ENCODE measurements around the gene MAD1L1.
"Not testable (repeated sequence)": the region's sequence is repeated elsewhere in the genome, so short reads cannot be mapped to it uniquely, and the experiment has no call there.

The MAD1L1 gene

DNA sequence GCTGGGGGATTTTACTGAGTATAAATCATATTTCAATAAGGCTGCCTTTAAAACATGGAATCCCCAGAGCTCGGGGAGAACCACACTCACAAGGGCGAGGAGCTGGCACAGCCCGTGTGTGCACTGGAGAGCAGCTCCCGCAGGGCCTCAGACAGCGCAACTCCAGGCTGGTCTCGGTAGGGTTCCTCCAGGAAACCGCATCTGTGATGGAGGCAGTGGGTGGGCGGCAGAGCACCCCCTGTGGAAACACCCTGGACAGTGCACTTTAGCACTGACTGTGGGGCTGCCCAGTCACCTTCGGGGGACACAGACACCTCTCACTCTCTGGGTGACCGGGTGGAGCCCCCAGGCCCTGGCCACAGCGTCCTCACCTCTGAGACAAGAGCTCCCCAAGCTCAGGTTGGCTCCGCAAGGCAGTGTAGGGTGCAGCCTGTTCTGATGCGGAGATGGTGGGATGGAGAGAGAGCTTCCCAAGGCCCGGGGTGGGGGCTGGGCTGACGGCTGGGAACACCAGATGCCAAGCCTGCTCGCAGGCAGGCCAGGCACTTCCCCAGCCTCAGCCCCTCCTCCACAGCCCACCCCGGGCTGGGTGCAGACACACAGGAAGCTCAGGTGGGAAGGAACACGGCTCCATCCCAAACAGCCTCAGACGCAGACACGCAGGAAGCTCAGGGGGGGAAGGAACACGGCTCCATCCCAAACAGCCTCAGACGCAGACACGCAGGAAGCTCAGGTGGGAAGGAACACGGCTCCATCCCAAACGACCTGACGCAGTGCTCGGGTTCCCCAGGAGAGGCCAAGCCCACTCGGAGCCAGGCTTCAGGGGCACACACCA, 224.4 kb downstream of the MAD1L1 start:
- DNase-seq, result no peak

GRCh38 chr7:2007551-2007950, 225.2 kb downstream of the MAD1L1 start:
- no peak for DNase-seq

DNA sequence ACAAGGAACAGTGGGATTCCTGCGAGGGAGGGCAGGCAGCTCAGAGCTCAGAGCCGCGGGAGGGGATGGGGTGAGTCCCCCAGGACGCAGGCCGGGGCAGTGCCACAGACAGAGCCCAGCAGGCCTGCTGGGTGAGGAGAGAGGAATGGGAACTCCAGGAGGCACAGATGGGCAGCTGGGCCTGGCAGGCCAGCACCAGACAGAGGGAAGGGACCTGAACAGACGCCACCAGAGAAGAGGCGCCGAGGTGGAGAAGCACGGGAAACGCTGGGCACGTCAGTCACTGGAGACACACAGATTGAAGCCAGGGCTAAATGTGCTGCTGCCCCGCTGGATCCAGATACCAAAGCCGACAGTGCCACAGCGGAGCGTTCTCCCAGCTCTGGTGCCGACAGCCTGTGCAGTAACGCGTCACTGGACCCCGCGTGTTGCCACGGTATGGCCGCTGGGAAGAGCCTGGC, 225.8 kb downstream of the MAD1L1 start:
- DNase-seq, result no peak

- DNase-seq, result no peak
These were observed 226.4 kb downstream of the MAD1L1 start for GRCh38 chr7:2006231-2006771.

- DNase-seq, result peak; percentile 2
These were observed 227.0 kb downstream of the MAD1L1 start for GRCh38 chr7:2005786-2006185.

- no peak for DNase-seq
These were observed 227.7 kb downstream of the MAD1L1 start for GRCh38 chr7:2004841-2005725.

DNA sequence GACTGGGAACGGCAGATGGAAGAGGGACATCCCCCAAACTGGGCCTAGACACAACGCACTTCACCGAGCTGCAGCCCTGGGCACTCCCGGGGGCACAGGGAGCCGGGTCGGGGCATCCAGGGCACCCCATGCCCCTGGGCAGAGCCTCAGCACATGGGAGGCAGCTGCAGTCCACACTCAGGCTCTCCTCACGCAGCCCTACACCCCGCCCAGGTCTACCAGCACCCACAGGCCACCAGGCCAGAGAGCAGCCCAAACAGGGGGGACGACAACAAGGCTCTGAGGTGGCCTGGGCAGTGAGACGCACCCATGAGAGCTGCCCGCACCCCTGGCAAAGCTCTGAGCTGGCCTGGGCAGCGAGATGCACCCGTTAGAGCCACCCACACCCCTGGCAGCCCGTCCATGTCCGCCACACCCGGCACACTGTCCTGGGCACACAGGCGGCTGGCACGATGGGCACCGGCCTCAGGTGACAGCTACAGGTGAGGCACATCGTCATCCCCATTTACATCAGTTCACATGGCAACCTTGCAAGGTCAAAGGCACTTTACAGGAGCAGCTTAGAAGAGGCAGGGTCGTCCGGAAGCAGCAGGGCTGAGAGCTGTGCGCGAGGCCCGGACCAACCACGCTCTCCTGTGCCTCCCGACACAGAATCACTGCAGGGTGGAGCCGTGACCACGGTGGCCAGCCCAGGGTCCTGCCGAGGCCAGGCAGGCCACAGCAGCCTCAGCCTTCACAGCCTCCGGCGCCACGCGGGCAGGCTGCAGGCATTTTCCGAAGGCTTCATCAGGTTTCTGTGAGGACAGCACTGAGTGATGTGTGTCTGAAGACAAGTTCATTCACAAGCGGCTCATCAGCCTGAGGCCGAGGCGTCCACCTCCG, 228.6 kb downstream of the MAD1L1 start:
- peak; percentile 1 for DNase-seq

- no peak for DNase-seq
These were observed 229.3 kb downstream of the MAD1L1 start for GRCh38 chr7:2003451-2003930.

GRCh38 chr7:2002561-2003450, 229.9 kb downstream of the MAD1L1 start:
- no peak for DNase-seq

DNA sequence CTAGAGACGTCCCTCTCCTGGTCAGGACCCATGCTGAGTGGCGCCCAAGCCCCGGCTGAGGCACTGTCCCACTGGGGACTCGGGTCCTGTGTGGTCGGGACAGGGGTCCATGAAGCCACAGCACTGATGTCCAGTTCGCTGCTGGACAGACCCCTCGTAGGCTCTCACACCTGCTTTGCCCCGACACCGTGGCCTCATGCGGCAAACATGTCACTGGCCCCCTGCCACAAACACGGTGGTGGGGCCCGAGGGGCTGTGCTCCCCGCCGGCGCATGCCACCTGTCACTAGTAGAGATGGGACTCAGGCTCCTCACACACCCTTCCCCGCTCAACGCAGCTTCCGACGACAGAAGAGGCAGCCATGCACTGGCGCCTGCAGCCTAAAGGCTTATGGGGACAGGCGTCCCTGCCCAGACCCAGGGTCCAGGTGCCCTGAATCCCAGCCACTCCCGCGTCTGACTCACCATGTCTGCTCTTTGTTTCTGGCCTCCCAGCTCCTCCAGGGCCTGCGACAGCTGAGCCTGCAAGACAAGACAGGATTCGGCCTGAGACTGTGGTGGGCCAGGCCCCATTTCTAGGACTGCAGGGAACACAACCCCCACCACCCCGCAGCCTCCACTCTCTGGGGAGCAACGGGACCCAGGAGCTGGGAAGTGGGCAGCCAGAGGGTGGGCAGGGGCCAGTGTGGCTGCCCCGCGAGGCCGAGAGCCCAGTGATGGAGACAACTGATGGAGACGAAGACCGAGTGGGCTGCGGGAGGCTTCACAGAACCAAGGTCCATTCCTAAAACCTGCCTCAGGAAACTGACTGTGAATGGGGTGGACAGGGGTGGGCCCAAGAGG, 230.9 kb downstream of the MAD1L1 start:
- DNase-seq, result no peak

DNA sequence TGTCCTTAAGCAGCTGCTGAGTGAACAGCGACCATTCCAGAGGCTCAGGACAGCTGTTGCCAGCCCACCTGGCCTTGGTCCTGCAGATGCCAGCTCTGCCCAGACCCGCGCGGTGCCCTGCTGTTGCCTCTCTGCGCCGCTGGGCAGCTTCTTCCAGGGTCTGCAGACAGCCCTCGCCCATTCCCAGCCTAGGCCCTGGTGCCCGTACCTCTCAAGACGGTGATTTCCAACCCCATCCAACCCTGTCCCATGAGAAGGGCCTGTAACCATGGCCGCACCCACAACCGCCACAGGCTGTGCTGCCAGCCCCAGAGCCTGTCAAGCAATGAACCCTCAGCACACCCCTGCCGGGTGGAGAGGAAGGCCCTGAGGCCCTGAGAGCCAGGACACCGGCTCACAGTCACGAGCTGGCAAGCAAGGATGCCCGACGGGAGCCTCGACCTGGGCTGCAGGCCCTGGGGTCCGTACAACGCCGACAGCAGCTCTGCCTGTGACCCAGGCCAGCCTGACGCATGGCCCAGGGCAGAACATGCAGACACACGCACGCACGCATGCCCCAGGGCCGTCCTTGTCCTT, 231.9 kb downstream of the MAD1L1 start:
- no peak for DNase-seq

GRCh38 chr7:2000153-2000687, 232.5 kb downstream of the MAD1L1 start:
- no peak for DNase-seq

DNA sequence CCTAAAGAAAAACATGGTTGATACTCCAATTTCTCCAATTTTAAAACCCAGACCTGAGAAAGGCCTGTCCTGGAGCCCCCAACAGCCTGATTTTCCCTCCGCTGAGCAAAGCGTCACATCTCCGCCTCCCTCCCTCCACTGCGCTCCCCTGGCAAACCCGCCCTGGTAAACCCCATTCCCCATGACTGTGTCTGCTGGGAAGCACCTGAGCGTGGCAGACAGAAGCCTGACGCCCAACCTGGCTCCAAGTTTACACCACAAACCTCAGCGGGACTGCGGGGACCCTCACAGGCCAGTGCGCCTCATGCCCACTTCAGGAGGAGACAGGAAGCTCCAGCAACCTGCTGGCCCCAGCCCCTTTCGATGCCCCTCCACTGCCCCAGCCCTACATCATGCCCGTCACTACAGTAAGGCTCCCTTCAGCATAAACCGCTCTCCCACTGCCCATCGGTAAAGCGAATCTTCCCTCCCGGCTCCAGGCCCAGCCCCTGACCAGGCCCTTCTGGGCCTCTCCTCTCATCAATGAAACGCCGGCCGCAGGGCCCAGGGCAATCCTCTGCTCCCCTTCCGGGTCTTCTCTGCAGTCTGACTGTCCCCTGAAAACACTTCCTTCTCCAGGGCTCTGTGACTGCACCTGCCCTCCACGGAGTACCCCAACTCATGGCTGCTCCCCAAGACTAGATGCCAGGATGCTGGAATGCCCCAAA, 233.3 kb downstream of the MAD1L1 start:
- no peak for DNase-seq

DNA sequence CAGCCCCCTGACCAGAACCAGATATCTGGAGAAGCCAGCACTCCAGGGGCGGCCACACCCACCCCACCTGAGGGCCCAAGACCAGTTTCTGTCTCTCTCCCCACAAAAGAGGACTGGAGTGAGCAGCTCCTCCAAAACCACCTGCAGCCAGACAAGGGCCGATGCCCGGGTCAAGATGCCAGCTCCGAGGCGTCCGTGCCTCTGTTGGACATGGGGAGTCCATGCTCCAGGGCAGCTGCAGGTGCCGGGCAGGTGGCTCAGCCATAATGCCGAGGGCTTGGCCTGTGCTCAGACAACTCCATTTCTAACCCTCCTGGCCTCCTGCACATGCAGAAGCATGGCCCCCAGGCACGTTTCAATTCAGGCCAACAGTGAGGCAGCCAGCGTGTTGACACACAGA, 234.6 kb downstream of the MAD1L1 start:
- DNase-seq, result no peak

DNA sequence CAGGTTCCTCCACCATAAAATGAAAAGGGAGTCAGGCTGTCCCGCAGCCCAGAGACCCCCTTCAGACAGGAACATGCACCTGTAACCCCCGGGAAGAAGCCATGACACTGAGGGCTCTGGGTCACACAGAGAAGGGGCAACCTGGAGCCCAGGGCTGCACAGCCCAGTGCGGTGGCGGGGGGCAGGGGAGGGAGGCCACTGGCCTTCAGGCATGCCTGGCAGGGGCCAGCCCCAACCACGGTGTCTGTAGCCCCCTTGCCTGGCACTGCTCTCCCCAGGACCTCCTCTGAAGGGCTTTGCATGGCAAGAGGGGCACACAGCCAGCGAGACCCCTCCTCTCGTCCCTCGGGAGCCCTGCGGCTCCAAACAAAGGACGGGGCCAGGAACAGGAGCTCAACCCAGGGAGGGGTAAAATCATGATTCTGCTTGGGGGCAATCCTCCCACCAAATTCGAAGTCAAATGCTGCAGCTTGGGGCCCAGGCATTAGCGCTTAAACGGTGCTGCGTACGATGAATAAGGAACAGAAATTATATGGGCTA, 235.1 kb downstream of the MAD1L1 start:
- DNase-seq, result no peak

DNA sequence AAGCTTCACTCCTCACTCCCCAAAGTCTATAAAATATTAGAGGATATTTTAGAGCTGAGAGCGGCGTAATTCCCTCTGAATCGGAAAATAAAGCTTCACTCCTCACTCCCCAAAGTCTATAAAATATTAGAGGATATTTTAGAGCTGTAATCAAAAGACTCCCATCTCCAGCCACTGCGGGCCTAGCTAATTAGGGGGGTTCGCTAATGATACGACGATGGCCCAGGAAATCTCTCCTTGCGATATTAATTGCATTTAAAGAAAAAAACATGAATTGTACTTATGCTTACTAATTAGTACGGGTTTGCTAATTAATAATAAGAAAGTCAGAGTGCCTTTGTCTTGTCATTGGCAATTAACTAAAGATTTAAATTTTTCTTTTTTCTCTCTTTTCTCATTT, 235.9 kb downstream of the MAD1L1 start:
- no peak for DNase-seq

- DNase-seq, result not testable (repeated sequence)
These were observed 236.8 kb downstream of the MAD1L1 start for GRCh38 chr7:1995911-1996420.

- DNase-seq, result no peak
These were observed 237.3 kb downstream of the MAD1L1 start for GRCh38 chr7:1995426-1995825.

All from activated gamma-delta T cell treated with Interleukin-2 at 50 U/mL for 16 hours (primary cell).